DMS153 treated with DMSO at 0.1 percent for 48 hours (cell line): ENCODE data around the gene RACGAP1.
"Not testable (repeated sequence)": the region's sequence is repeated elsewhere in the genome, so short reads cannot be mapped to it uniquely, and the experiment has no call there.

Source experiments
- DNase-seq: peaks from one replicate; lab custom pipeline; 2025; ENCODE audit not compliant: unreplicated experiment; lab: John Stamatoyannopoulos, UW

RACGAP1 gene

GRCh38 chr12:50032854-50033581, 7.7 kb upstream of the RACGAP1 start:
- no peak for DNase-seq

DNA sequence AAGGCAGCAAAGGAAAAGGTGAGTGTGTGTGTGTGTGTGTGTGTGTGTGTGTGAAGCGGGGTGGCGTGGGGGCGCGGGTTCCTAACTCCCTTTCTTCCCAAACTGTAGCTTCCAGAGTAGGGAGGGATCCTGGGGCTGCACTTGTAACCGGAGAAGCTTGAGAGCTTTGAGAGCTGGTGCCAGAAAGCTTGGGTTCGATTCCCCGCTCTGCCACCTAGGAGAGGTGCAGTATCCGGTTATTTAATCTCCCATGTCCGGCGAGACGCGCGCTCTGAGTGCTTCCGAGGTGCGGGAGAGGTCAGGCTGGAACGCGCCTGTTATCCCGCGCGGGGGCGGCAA, 7.2 kb upstream of the RACGAP1 start:
- no peak for DNase-seq

- DNase-seq = not testable (repeated sequence)
These were observed 5.2 kb upstream of the RACGAP1 start for GRCh38 chr12:50030449-50030848.

- DNase-seq = no peak
These were observed 1.4 kb upstream of the RACGAP1 start for GRCh38 chr12:50026691-50027090.

DNA sequence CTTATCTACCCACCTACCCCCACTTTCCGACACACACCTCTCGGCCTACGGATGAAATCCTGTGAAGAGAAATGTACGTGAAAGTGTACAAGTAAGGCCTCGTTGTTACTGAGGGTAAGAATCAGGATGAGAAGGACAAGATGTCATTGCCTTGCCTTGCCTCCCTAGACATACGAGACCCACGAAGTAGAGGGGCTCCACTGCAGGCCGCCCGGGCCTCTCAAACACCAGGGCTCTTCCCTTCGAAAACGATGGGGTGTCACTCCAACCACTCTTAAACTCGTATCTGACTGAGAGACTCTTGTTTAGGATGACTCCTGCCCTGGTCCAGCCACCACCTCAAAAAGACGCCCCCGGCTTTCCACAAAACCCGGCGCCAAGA, 498 bp downstream of the RACGAP1 start:
- no peak for DNase-seq

DNA sequence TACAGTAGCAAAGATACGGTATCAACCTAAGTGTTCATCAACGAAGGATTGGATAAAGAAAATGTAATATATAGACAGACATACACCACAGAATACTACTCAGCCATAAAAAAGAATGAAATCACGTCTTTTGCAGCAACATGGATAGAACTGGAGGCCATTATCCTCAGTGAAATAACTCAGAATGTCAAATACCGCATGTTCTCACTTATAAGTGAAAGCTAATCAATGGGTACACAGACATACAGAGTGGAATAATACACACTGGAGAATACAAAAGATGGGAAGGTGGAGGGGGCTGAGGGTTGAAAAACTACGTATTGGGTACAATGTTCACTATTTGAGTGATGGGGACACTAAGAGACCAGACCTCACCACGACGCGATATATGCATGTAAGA, 1.1 kb downstream of the RACGAP1 start:
- no peak for DNase-seq

DNA sequence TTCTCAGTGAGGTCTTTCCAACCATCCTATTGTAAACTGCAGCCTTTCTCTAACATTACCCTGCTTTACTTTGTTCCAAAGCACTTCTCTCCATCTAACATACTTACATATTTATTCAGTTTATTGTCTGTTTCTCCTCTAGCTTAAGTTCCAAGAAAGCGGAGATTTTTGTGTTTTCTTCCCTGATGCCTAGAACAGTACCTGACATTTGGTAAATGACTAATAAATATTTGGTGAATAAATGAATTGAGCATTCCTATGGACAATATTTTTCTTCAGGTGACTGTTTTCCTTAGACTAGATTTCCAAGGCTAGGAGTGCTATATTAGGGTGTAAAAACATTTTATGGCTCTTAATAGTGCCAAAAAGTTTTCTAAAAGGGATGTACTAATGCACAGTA, 2.4 kb downstream of the RACGAP1 start:
- no peak for DNase-seq

DNA sequence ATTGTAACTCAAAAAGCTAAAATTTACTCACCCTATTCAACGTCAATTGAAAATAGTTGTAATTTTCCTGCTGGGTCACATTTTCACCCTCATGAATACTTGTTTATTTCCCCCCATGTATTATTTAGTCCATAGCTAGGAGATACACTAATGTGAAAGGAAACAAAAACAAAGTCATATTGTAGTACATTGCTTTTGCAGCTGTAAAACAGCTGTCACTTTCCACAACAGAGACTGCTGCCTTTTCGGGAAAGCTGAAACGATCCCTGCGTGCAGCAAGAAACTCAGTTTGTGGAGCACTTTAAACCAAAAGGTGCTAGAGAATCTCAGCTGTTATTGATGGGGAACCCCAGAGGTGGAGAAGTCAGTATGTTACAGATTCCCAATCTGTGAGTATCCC, 4.3 kb downstream of the RACGAP1 start:
- no peak for DNase-seq

DNA sequence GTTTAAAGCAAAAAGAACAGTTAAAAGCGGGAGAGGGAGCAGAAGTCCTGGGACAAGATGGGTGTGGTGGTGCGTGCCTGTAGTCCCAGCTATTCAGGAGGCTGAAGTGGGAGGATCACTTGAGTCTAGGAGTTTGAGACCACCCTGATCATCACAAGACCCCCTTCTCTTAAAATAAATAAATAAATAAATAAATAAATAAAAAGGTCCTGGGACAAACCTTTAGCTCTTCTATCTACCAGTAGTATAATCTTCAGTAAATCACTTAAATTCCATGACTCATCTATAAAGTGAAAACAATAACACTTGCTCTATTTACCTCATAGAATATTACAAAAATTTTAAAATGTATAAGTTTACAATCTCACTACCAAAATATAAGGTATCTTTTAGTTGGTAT, 5.8 kb downstream of the RACGAP1 start:
- DNase-seq = no peak

DNA sequence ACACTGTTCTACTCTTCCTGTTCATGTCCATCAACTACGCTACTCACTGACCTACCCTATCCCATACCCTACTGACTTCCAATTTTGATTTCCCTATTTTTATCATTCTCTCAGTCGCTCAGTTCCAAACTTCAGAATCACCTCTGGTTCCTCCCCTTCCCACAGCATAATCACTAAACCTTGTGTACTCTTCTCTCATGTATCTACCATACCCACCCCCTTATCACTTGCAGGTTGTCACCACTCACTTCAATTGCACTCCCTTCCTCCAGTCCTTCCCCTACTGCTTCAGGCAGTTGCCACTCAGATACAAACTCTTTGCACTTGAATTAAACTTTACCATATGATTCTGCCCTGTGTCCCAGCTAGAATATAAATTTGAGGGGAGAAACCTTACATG, 6.3 kb downstream of the RACGAP1 start:
- no peak for DNase-seq

DNA sequence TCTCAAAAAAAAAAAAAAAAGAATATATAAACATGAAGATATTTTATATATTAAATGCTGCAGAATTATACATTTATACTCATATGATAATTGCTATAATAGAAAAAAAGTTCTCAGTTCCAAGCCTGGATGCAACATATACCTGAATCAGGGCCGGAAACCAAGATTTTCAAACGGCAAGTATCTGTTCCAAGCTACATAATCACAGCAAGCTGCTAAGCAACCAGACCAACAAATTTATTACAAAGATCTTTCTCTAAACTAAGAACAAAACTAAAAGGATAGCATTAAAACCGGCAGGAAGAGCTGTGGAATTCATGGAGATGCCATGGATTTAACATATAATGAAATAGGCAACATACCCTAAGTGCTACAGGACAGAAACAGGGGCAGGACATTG, 7.1 kb downstream of the RACGAP1 start:
- no peak for DNase-seq

DNA sequence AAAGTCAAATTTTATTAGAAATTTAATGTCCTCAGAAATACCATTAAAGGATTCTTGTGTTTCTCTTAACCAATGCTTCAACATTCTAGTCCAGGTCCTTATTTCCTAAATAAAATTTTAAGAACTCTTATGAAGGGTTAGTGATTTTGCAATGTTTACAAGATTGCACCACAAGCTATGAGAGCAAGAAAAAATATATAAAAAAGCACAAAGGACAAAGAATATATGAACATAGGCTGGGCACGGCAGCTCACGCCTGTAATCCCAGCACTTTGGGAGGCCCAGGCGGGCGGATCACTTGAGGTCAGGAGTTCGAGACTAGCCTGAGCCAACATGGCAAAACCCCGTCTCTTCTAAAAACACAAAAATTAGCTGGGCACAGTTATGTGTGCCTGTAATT, 7.7 kb downstream of the RACGAP1 start:
- DNase-seq = no peak

DNA sequence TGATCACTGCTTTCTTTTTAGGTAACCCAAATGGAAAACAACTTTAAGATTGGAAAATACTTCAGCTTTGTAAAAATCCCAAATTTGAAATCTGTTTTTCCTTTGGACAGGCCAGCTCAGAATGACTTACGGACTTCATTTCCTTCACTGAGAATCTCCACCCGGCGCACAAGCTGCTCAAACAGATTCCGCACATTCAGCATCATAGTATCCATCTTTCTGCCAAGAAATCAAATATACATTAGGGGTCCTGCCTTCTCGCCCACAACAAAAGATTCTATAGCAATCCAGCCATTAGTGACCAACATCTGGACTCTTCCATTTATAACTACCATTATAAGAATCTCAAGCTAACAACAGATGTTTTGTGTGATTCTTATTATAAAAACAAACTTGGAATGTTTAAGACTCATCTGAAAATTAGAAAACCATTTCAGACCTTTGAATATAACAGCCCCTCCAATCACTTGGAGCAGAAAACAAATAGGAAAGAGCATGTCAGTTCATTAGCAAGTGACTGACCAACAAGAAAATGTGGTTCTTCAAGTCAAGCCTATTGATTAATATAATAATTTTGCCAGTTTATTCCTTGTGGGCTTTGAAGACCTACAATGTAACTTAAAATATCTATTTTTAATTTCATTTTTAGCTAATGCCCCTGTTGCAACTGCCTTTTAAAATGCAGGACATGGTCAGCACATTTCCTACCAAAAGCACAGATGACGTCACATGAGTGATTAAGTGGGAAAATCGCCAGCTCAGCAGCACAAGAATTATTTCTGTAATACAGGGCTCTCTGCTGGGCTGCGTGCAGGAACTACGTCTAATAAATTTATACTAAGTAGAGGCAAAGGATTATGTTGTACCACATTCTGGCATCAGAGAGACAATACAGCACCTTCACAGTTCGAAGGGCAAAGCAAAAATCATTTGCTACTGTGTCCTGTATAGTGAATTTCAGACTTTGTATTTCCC, 8.5 kb downstream of the RACGAP1 start:
- DNase-seq = no peak

GRCh38 chr12:50014342-50014741, 11.0 kb downstream of the RACGAP1 start:
- DNase-seq = no peak

DNA sequence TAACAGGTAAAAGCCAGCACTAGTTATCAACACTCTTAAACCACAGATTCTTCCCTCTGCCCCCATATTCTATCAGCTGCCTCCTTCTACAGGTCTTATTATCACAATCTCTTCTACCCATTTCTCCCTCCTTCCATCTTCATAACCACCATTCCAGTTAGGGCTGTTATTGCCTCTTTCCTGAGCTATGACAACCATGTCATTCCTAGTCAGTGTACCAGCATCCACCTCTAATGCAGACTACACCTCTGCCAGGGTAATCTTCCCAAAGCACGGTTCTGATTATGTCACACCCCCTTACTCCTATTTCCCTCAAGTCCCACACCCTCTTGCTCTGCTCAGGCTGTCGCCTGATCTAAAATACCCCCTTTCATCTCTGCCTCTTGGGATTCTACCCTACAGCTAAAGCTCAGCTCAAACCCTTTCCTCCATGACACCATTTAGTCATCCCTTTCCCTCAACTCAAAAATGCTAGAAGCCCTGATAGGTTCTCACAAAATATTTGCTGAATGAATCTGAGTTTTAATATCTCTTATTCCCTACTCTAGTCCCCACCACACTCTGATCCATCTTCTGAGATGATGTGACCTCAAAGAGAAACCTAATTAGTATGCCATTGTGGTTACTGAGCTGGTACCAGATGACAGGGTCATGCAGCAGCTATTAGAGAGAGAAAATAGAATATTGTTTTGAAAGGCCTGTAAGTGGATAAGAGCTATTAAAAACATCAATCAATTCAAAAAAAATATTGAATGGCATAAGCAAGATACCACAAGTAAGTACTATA, 11.7 kb downstream of the RACGAP1 start:
- DNase-seq = no peak

GRCh38 chr12:50006754-50007442, 18.4 kb downstream of the RACGAP1 start:
- DNase-seq = no peak

- DNase-seq = no peak
These were observed 19.0 kb downstream of the RACGAP1 start for GRCh38 chr12:50006280-50006679.

DNA sequence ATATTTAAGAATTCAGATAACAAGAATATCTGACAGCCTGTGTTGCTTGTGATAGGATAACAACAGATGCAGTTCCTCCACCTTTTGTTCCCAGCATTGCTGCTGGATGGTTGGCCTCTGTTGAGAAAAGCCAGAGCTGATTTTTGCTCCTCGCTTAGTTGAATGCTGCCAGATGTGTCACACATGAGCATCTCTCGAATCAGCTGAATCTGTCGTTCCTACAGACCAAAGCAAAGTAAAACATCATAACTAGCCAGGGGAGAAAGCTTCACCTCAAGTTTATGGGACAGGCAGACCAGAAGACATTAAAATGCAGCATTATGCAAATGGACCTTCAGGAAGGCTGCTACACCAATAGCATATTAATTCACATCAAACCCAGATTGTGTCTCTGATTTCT, 20.1 kb downstream of the RACGAP1 start:
- no peak for DNase-seq

- no peak for DNase-seq
These were observed 20.6 kb downstream of the RACGAP1 start for GRCh38 chr12:50004696-50005095.

GRCh38 chr12:50003595-50003994, 21.7 kb downstream of the RACGAP1 start:
- DNase-seq = no peak

- no peak for DNase-seq
These were observed 26.8 kb downstream of the RACGAP1 start for GRCh38 chr12:49998453-49998852.
